ENCODE results near the gene LCAT.
"Not testable (repeated sequence)": the region's sequence is repeated elsewhere in the genome, so short reads cannot be mapped to it uniquely, and the experiment has no call there.

Gene LCAT

GRCh38 chr16:67931712-67932461 lies 12.0 kb downstream of the LCAT start, which contains the start of gene CTRL:
Gene CTRL (minus strand): TSS chr16:67931862. CDS start chr16:67931852, 10 bp downstream.
- no peak for DNase-seq (ENCODE audit: low read depth, low spot score)

- no peak for DNase-seq (ENCODE audit: low read depth, low spot score)
Observed at GRCh38 chr16:67930678-67931211, 13.2 kb downstream of the LCAT start.

- no peak for DNase-seq (ENCODE audit: low read depth, low spot score)
Observed at GRCh38 chr16:67930191-67930590, 13.7 kb downstream of the LCAT start.

GRCh38 chr16:67928561-67929364 lies 15.2 kb downstream of the LCAT start:
- DNase-seq (ENCODE audit: low read depth, low spot score) = no peak

GRCh38 chr16:67928147-67928546 lies 15.8 kb downstream of the LCAT start:
- no peak for DNase-seq (ENCODE audit: low read depth, low spot score)

GRCh38 chr16:67927131-67927941 lies 16.6 kb downstream of the LCAT start:
- DNase-seq (ENCODE audit: low read depth, low spot score) = no peak

GRCh38 chr16:67926181-67926750 lies 17.7 kb downstream of the LCAT start:
- DNase-seq (ENCODE audit: low read depth, low spot score) = no peak

GRCh38 chr16:67924140-67924906 lies 19.6 kb downstream of the LCAT start:
- no peak for DNase-seq (ENCODE audit: low read depth, low spot score)

GRCh38 chr16:67923414-67924116 lies 20.4 kb downstream of the LCAT start:
- DNase-seq (ENCODE audit: low read depth, low spot score) = no peak

GRCh38 chr16:67922740-67923139 lies 21.2 kb downstream of the LCAT start:
- no peak for DNase-seq (ENCODE audit: low read depth, low spot score)

GRCh38 chr16:67922221-67922620 lies 21.7 kb downstream of the LCAT start:
- no peak for DNase-seq (ENCODE audit: low read depth, low spot score)

GRCh38 chr16:67919622-67920221 lies 24.2 kb downstream of the LCAT start:
- no peak for DNase-seq (ENCODE audit: low read depth, low spot score)

- no peak for DNase-seq (ENCODE audit: low read depth, low spot score)
Observed at GRCh38 chr16:67917852-67918236, 26.1 kb downstream of the LCAT start.

- DNase-seq (ENCODE audit: low read depth, low spot score) = no peak
Observed at GRCh38 chr16:67917140-67917851, 26.6 kb downstream of the LCAT start.

GRCh38 chr16:67915831-67916723 lies 27.8 kb downstream of the LCAT start:
- no peak for DNase-seq (ENCODE audit: low read depth, low spot score)

GRCh38 chr16:67915496-67915769 lies 28.5 kb downstream of the LCAT start:
- DNase-seq (ENCODE audit: low read depth, low spot score) = not testable (repeated sequence)

GRCh38 chr16:67914758-67915495 lies 29.0 kb downstream of the LCAT start:
- DNase-seq (ENCODE audit: low read depth, low spot score) = no peak

Data from smooth muscle cell of the brain vasculature (primary cell).